Stimulated activated CD8-positive, alpha-beta memory T cell treated with anti-CD3 and anti-CD28 coated beads, Interleukin-12 subunit alpha, Interleukin-12 subunit beta, amount 100 ng/mL, for 24 hours (primary cell): ENCODE data around the gene CX3CR1.
"Not testable (repeated sequence)": the region's sequence is repeated elsewhere in the genome, so short reads cannot be mapped to it uniquely, and the experiment has no call there.

Experiments used
- DNase-seq: peaks from one replicate; pipeline ENCODE4 v3.0.0-alpha.2; 2020; ENCODE audit errors: extremely low read depth

The CX3CR1 gene

GRCh38 chr3:39267631-39268548 lies 11.9 kb downstream of the CX3CR1 start:
- DNase-seq, result peak; percentile 64

GRCh38 chr3:39264053-39264452 lies 15.8 kb downstream of the CX3CR1 start:
- no peak for DNase-seq

DNA sequence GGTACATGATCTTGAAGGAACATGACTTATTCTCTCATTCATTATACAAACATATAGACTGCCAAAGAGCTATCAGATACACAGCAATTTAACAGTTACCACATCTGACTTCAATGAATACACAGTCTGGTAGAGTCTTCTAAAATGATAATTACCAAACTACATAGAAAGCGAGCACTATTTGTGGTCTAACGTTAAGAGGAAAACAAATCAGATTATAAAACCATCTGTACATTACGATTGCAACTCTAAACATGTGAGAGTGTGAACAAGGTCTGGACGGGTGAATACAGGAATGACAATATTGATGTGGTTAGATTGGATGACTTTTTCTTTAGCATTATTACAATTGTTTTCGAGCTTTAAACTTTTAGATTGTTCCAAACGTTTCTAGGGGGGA lies 16.3 kb downstream of the CX3CR1 start:
- DNase-seq, result no peak

DNA sequence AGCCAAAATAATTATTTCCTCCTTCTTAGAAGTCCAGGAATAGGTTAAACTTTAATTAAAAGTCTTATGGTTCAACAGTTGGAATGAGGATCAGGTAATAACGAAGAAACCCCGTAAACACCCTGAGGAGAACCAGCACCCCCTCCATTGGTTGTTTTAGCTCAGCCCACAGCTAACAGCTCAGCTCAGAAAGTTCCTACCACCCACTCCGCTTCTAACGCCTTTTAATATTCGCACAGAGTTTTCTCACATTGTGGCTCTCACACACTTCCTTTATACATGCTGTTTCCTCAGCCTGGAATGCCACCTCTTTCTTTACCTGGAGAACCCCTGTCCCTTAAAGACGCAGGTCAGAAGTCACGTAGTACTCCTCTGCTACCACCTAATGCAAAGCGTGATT lies 17.0 kb downstream of the CX3CR1 start:
- DNase-seq, result no peak

- no peak for DNase-seq
Observed at GRCh38 chr3:39261726-39262125, 18.1 kb downstream of the CX3CR1 start.

DNA sequence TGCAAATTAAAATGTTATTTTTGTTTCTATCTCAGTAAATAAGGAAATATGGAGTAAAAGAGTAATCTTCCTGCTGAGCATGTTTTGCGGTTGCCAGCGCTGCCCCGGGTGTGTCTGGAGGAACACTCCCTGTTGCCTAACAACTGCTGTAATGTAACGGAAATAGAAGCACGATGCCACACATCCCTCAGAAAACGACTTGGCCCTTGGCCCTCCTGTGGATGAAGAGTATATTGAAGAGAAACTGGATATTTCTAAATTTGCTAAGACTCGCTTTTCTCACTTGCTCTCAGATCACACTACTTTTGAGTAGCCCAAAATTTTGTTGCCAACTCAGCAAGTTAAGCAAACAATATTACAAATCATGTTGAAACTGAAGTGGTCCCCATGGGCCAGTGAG lies 18.9 kb downstream of the CX3CR1 start:
- no peak for DNase-seq

DNA sequence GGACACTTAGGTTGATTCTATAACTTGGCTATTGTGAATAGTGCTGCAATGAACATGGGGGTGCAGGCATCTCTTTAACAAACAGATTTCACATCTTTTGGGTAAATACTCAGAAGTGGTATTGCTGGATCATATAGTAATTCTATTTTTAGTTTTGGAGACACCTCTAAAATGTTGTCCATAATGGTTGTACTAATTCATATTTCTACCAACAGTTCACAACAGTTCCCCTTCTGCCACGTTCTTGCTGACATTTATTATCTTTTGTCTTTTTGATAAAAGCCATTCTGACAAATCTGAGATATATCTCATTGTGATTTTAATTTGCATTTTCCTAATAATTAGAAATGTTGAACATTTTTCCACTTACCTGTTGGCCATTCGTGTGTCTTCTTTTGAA lies 19.5 kb downstream of the CX3CR1 start:
- no peak for DNase-seq

- no peak for DNase-seq
Observed at GRCh38 chr3:39255503-39256325, 24.1 kb downstream of the CX3CR1 start.

DNA sequence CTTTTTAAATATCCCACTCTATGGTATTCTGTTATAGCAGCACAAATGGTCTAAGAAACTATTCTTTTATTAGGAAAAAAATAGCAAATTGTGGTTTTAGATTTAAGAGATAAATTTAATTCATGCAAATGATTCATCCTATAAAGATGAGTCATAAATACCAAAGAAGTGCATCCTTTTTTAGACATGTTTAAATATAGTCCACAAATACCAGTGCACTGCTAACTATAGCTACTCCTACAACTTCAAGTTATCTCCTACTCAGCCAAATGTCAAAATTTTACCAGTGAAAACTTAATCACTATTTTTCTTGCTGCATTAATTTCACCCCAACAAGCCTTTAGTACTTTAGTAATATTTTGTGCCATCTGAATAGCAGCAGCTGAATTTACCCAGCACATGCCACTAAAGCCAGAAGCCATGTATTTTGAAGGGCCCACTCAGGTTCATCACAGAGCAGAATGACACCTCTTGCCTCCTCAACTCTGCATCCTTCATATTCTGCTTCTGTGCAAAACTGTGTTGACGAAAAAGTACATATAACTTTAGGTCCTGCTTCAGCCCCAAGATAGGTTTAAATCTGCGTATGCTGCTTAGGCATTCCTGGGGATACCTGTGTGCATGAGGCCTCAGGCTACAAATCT lies 24.9 kb downstream of the CX3CR1 start:
- DNase-seq, result no peak

GRCh38 chr3:39251576-39251975 lies 28.3 kb downstream of the CX3CR1 start:
- DNase-seq, result no peak

- no peak for DNase-seq
Observed at GRCh38 chr3:39250116-39250747, 29.6 kb downstream of the CX3CR1 start.

- DNase-seq, result no peak
Observed at GRCh38 chr3:39249453-39250115, 30.3 kb downstream of the CX3CR1 start.

GRCh38 chr3:39241561-39241960 lies 38.3 kb downstream of the CX3CR1 start:
- DNase-seq, result no peak

DNA sequence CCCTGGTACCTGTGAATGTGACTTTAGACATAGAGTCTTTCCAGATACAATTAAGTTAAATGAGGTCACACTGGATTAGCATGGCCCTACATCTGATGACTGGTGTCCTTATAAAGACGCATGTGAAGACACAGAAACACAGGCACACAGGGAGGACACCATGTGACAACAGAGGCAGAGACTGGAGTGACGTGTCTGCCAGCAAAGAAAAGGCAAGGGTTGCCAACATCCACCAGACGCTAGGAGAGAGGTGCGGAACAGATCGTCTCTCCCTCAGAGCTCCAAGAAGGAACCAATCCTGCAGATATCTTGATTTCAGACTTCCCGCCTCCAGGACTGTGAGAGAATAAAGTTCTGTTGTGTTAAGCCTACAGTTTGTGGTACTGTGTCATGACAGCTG lies 42.8 kb downstream of the CX3CR1 start:
- DNase-seq, result no peak

DNA sequence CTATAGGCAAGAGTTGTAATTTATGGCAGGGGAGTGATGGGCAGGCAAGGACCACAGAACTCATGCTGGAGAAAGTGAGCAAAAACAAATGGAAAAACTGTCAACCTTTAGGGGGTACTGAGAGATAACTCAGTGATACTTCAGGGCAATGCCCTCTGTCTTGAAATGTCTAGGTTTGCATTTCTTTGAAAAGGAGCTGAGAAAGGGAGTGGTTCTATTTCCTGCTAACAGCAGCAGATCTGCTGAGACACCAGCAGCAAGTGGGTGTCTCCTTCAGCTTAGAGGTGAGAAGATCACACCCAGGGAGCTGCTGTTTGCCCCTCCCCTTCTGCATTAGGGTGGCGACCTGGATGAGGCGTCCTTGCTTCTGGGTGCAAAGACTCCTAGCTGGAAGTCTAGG lies 45.2 kb downstream of the CX3CR1 start:
- DNase-seq, result no peak

GRCh38 chr3:39232859-39233258 lies 47.0 kb downstream of the CX3CR1 start:
- DNase-seq, result no peak

GRCh38 chr3:39230453-39230852 lies 49.4 kb downstream of the CX3CR1 start:
- no peak for DNase-seq

GRCh38 chr3:39228496-39228895 lies 51.3 kb downstream of the CX3CR1 start:
- DNase-seq, result no peak

DNA sequence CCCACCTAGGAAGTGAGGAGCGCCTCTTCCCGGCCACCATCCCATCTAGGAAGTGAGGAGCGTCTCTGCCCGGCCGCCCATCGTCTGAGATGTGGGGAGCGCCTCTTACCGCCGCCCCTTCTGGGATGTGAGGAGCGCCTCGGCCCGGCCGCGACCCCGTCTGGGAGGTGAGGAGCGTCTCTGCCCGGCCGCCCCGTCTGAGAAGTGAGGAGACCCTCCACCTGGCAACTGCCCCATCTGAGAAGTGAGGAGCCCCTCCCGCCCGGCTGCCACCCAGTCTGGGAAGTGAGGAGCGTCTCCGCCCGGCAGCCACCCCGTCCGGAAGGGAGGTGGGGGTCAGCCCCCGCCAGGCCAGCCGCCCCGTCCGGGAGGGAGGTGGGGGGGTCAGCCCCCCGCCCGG lies 52.2 kb downstream of the CX3CR1 start:
- not testable (repeated sequence) for DNase-seq

DNA sequence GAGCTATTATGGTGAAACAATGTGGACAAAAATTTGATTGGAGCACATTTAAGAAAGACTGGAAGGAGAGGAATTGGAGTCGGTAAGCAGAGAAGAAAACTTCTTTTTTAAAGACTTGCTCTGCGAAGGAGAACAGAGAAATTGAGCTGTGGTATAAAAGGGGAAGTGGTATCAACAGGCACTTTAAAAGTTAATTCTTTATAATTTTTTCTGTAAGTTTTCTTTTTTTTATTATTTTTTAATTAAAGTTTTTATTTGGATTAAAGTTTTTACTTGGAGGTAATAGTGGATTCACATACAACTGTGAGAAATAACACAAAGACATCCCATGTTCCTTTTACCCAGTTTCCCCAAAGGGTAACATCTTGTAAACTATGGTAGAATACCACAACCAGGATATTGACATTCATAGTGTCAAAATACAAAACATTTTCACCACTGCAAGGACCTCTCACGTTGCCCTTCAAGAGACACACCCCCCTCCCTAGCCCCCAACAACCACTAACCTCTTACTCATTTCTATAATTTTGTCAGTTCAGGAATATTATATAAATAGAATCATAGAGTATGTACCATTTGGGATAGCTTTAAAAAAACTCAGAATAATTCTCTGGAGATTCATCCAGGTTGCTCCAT lies 53.6 kb downstream of the CX3CR1 start:
- DNase-seq, result no peak

DNA sequence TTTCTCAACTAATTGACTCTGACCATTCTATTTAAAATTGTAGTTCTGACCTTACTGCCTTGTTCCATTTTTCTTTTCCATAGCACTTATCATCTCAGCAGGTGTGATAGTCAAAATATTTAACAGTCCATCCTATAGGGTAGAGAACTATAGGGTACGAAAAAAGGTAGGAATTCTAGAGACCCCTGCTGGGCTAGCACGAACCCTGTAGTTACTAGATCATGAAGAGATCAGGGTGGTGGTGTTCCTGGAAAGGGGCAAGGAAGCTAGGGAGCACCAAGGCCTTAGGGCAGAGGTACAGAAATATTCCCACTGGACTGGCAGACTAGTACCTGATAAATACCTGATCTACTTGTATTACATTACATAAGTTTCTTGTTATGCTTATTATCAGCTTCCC lies 55.5 kb downstream of the CX3CR1 start:
- no peak for DNase-seq
